H1 (cell line): Measurements from ENCODE around the gene RAB1B. TPM values are rescaled to one million over a fixed set of nuclear protein-coding genes. Genes with fewer than 3 reads are reported as not detected.

Source experiments
- CTCF ChIA-PET: fragments of 300-600 bp; sonication (Branson Sonifier 250); formaldehyde crosslinking; loops from one replicate; lab custom pipeline; 2021; ENCODE audit not compliant: partially characterized antibody; lab: Charles Lee
- POLR2A ChIA-PET: fragments of 300-600 bp; sonication (Branson Sonifier 250); formaldehyde crosslinking; loops from one replicate; lab custom pipeline; 2021; ENCODE audit warnings: inconsistent platforms; ENCODE audit not compliant: partially characterized antibody; lab: Charles Lee
- DNase-seq, 2 experiments: peaks; one replicate each; pipeline versions ENCODE4 v3.0.0 to v3.0.0-alpha.2; 2010 to 2022; ENCODE audit warnings: low spot score in 2 of 2, low read depth in 1 of 2, mixed read lengths in 1 of 2
- FAIRE-seq: peaks from 2 replicates; lab custom pipeline; 2011; peaks lifted over from hg19 to GRCh38; lab: Jason Lieb, UNC
- H2AFZ ChIP-seq: 2 replicates; pipeline ENCODE4 v1.8.1; 2012; ENCODE audit warnings: low read length, inconsistent platforms
- H2AK5ac ChIP-seq: 2 replicates; pipeline ENCODE4 v1.6.1; 2013; ENCODE audit warnings: low read depth, low read length
- H2BK120ac ChIP-seq: replicated peaks from 2 replicates; pipeline ENCODE3; 2013; ENCODE audit warnings: low read depth, low read length, inconsistent platforms
- H2BK12ac ChIP-seq: 2 replicates; pipeline ENCODE4 v1.6.1; 2013; ENCODE audit warnings: low read depth, low read length
- H2BK15ac ChIP-seq: 2 replicates; pipeline ENCODE4 v1.6.1; 2013; ENCODE audit warnings: low read length
- H2BK20ac ChIP-seq: 2 replicates; pipeline ENCODE4 v1.6.1; 2013; ENCODE audit warnings: low read length
- H2BK5ac ChIP-seq: 2 replicates; pipeline ENCODE4 v1.6.1; 2013; ENCODE audit warnings: low read depth, low read length
- H3K14ac ChIP-seq: 2 replicates; pipeline ENCODE4 v1.6.1; 2013; ENCODE audit warnings: inconsistent platforms; ENCODE audit not compliant: insufficient read length
- H3K18ac ChIP-seq: 2 replicates; pipeline ENCODE4 v1.6.1; 2013; ENCODE audit warnings: low read length; ENCODE audit errors: extremely low read depth
- H3K23ac ChIP-seq: 2 replicates; pipeline ENCODE4 v1.6.1; 2013; ENCODE audit warnings: inconsistent platforms; ENCODE audit not compliant: insufficient read length
- H3K23me2 ChIP-seq: 2 replicates; pipeline ENCODE4 v1.6.1; 2013; ENCODE audit warnings: low read depth, low read length
- H3K27ac ChIP-seq: 2 replicates; pipeline ENCODE4 v1.6.1; 2011; ENCODE audit warnings: low read depth, low read length, inconsistent platforms
- H3K27me3 ChIP-seq, 4 experiments: replicated peaks in 1 of 4; 1 replicate in 1 of 4; 2 replicates in 3 of 4; pipeline versions ENCODE4 v1.6.1 to v1.8.1; 2011 to 2013; ENCODE audit warnings: low read length in 3 of 4, mild to moderate bottlenecking in 3 of 4, inconsistent platforms in 2 of 4, mixed read lengths in 2 of 4, moderate library complexity in 1 of 4; ENCODE audit not compliant: control insufficient read depth in 3 of 4, insufficient read depth in 3 of 4; ENCODE audit errors: extremely low read depth in 1 of 4
- H3K36me3 ChIP-seq, 4 experiments: 2 replicates each; pipeline versions ENCODE4 v1.6.1 to v1.8.1; 2011 to 2013; ENCODE audit warnings: mild to moderate bottlenecking in 4 of 4, low read length in 3 of 4, moderate library complexity in 2 of 4, control low read depth in 1 of 4, inconsistent platforms in 1 of 4; ENCODE audit not compliant: insufficient read depth in 4 of 4, control insufficient read depth in 2 of 4
- H3K4ac ChIP-seq: replicated peaks from 2 replicates; pipeline ENCODE3; 2013; ENCODE audit warnings: low read length, low read depth, mixed read lengths, inconsistent platforms; ENCODE audit not compliant: insufficient read length
- H3K4me1 ChIP-seq, 4 experiments: replicated peaks in 1 of 4; 1 replicate in 1 of 4; 2 replicates in 3 of 4; pipeline versions ENCODE4 v1.6.1 to v1.8.1; 2011 to 2013; ENCODE audit warnings: low read length in 3 of 4, inconsistent platforms in 2 of 4, mixed read lengths in 1 of 4; ENCODE audit not compliant: insufficient read depth in 4 of 4, control insufficient read depth in 3 of 4
- H3K4me2 ChIP-seq, 2 experiments: 2 replicates each; pipeline versions ENCODE4 v1.6.1 to v1.8.1; 2011 to 2013; ENCODE audit warnings: low read depth in 2 of 2, low read length in 2 of 2, control low read depth in 1 of 2, inconsistent platforms in 1 of 2, mild to moderate bottlenecking in 1 of 2; ENCODE audit not compliant: insufficient read depth in 1 of 2
- H3K4me3 ChIP-seq, 4 experiments: fragments of 200-600, 300-600 bp in 1 of 4; sonication (generic), shearing (Covaris generic), sonication (Bioruptor Twin) in 1 of 4; 2 replicates each; pipeline versions ENCODE4 v1.5.1 to v1.8.1; 2011 to 2016; ENCODE audit warnings: low read length in 4 of 4, low read depth in 3 of 4, control low read depth in 2 of 4, inconsistent platforms in 2 of 4, mild to moderate bottlenecking in 2 of 4, mixed read lengths in 1 of 4, moderate library complexity in 1 of 4; ENCODE audit not compliant: insufficient read depth in 2 of 4; ENCODE audit errors: extremely low read depth in 1 of 4
- H3K56ac ChIP-seq: replicated peaks from 2 replicates; pipeline ENCODE3; 2013; ENCODE audit warnings: low read depth, mild to moderate bottlenecking, mixed read lengths, low read length, inconsistent platforms; ENCODE audit not compliant: insufficient read length
- H3K79me1 ChIP-seq: 2 replicates; pipeline ENCODE4 v1.6.1; 2013; ENCODE audit warnings: low read depth, low read length, control low read depth
- H3K79me2 ChIP-seq, 2 experiments: 2 replicates each; pipeline versions ENCODE4 v1.6.1 to v1.8.1; 2012 to 2013; ENCODE audit warnings: low read length in 2 of 2, mild to moderate bottlenecking in 2 of 2, inconsistent platforms in 1 of 2; ENCODE audit not compliant: insufficient read depth in 2 of 2, control insufficient read depth in 1 of 2
- H3K9ac ChIP-seq, 4 experiments: replicated peaks in 1 of 4; 1 replicate in 1 of 4; 2 replicates in 3 of 4; pipeline versions ENCODE4 v1.6.1 to v1.8.1; 2011 to 2013; ENCODE audit warnings: low read depth in 3 of 4, low read length in 3 of 4, control low read depth in 2 of 4, mild to moderate bottlenecking in 2 of 4, moderate library complexity in 2 of 4, inconsistent platforms in 1 of 4; ENCODE audit errors: extremely low read depth in 1 of 4
- H3K9me3 ChIP-seq, 2 experiments: 2 replicates each; pipeline versions ENCODE4 v1.6.1 to v1.8.1; 2012 to 2013; ENCODE audit warnings: mild to moderate bottlenecking in 2 of 2, moderate library complexity in 2 of 2, control low read depth in 1 of 2, inconsistent platforms in 1 of 2, low read depth in 1 of 2, low read length in 1 of 2, mixed read lengths in 1 of 2; ENCODE audit not compliant: insufficient read depth in 2 of 2
- H4K20me1 ChIP-seq, 2 experiments: replicated peaks in 1 of 2; 2 replicates each; pipeline versions ENCODE3 to v1.8.1; 2011 to 2013; ENCODE audit warnings: inconsistent platforms in 2 of 2, low read length in 2 of 2, mild to moderate bottlenecking in 1 of 2; ENCODE audit not compliant: insufficient read depth in 2 of 2, control insufficient read depth in 1 of 2
- H4K5ac ChIP-seq: 2 replicates; pipeline ENCODE4 v1.6.1; 2013; ENCODE audit warnings: low read length, low read depth, mixed read lengths, inconsistent platforms; ENCODE audit not compliant: insufficient read length
- H4K8ac ChIP-seq: 2 replicates; pipeline ENCODE4 v1.8.0; 2013; ENCODE audit warnings: mild to moderate bottlenecking, moderate library complexity, low read length, inconsistent platforms; ENCODE audit not compliant: insufficient read depth; ENCODE audit errors: extremely low read depth
- H4K91ac ChIP-seq: replicated peaks from 2 replicates; pipeline ENCODE3; 2013; ENCODE audit warnings: low read length, mixed read lengths, inconsistent platforms; ENCODE audit not compliant: insufficient read length
- SP4 ChIP-seq: IDR thresholded peaks from 2 replicates; pipeline ENCODE4 v1.6.1; 2012; ENCODE audit warnings: low read length, inconsistent platforms
- TAF1 ChIP-seq: IDR thresholded peaks from 2 replicates; pipeline ENCODE4 v1.6.1; 2011; ENCODE audit warnings: mild to moderate bottlenecking, low read depth, low read length
- WGBS, 2 experiments: shearing (Covaris generic) in 1 of 2; methylation state at CpG; one replicate each; pipeline versions ENCODE4 v1.1.6 to v1.1.7; 2013 to 2015; ENCODE audit warnings: low lambda C conversion rate in 2 of 2, mixed read lengths in 2 of 2, inconsistent platforms in 1 of 2, low coverage in 1 of 2, missing lambda C conversion rate in 1 of 2; ENCODE audit not compliant: insufficient replicate concordance in 2 of 2, insufficient coverage in 1 of 2, insufficient read length in 1 of 2; ENCODE audit errors: extremely low coverage in 1 of 2, missing lambda C conversion rate in 1 of 2; 5-methylcytosine and 5-hydroxymethylcytosine counted together
- polyA plus RNA-seq, 7 experiments: library from polyadenylated mRNA; depleted of rRNA in 3 of 7; stranded (reverse) in 5 of 7; unstranded in 2 of 7; fragments of >200 nt in 5 of 7; fragments of 200-250 nt in 2 of 7; gene quantifications; 1 replicate in 5 of 7; 2 replicates in 1 of 7; 4 replicates in 1 of 7; pipeline versions ENCODE4 v1.2.1 to v1.2.3, GENCODE V29; 2011 to 2013; ENCODE audit warnings: missing spikeins in 2 of 7, mixed read lengths in 2 of 7
- total RNA-seq: library from RNA; stranded (reverse); fragmentation: NEBNext Ultra II Directional; extraction: Animal tissue kit (Norgen Biotek cat#: 25700); gene quantifications from 2 replicates; pipeline ENCODE4 v1.2.1, GENCODE V29; 2021

Gene RAB1B
- total and polyA plus RNA-seq, 2 of the 8 experiments (the other 6 are each of a cell fraction or from before 2014, with no cell fraction given): 100 to 217 TPM

DNA sequence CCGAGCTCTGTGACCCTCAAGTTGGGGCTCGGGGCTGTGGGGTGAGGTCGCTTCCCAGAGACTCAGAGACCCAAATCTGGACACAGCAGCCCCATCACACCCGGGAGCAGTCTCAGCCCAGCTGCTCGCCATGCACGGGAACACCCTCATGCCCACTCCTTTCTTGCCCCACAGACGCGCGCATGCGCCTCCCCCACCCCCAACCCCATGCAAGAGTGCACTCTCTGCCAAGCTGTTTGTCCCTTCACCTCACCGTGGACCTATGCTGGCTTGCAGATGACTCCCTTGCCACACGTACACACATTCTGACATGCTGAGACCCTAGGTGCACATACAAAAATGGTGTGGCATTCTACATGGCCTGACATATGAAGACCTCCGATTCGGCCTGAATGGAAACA is 48.9 kb downstream of the RAB1B start:
- Histone ChIP-seq H3K4ac (peak overlapping the region; percentile 3), H2BK5ac (peak overlapping the region; percentile 85; the same call in 1 of the 2 replicates), H2AFZ (no peak overlapping the region), H3K14ac (no peak overlapping the region), H3K18ac (peak overlapping the region; percentile 72), H4K5ac (peak overlapping the region; percentile 5), H4K91ac (peak overlapping the region; percentile 91), H3K9ac (peak overlapping the region in 2 of 4 experiments; percentile 22 to 39; a peak in 3 of 7 replicates), H4K8ac (peak overlapping the region; percentile 71), H3K56ac (no peak overlapping the region), H2AK5ac (peak overlapping the region; percentile 89; the same call in 1 of the 2 replicates), H3K79me1 (no peaks in the 10 kb centered on the region), H3K9me3 (no peaks in the 10 kb centered on the region), H2BK120ac (peak overlapping the region; percentile 78), H2BK15ac (no peak overlapping the region), H3K36me3 (no peaks in the 10 kb centered on the region), H3K4me2 (peak overlapping the region; percentile 43 to 69), H2BK20ac (peak overlapping the region; percentile 77), H3K4me1 (peaks cover 9 to 28% (median 19%) of the 10 kb centered on the region in 4 experiments), H3K23ac (no peak overlapping the region), H2BK12ac (peak overlapping the region; percentile 92), H3K23me2 (peaks cover 7% of the 10 kb centered on the region), H3K27me3 (peaks cover 0 to 5% (median 0%) of the 10 kb centered on the region in 4 experiments; a peak in 3 of 7 replicates), H3K27ac (peak overlapping the region; percentile 32; the same call in 1 of the 2 replicates), H4K20me1 (no peaks in the 10 kb centered on the region), H3K79me2 (no peaks in the 10 kb centered on the region), H3K4me3 (peak overlapping the region in 1 of 4 experiments; percentile 40; a peak in 1 of 8 replicates)
- ChIA-PET CTCF (interaction anchor here (0.6 to 11.7 kb wide), 16 partner anchors 9 to 1295 kb away, joined by 3 to 242 read pairs (median 4); partner anchors contain the start of gene RIN1), POLR2A (interaction anchor here (0.8 to 3.5 kb wide), 13 partner anchors 9 to 121 kb away, joined by 3 to 19 read pairs (median 7); partner anchors contain the start of genes BRMS1, MRPL11, RIN1 and YIF1A)
- TF ChIP-seq TAF1: 0 out of 2 replicates have a peak, but pooled peaks have one; percentile 3
- no peak for TF ChIP-seq SP4
- DNase-seq: no peak
- WGBS, 2 experiments: 27% methylated on average over 11 of the region's 14 CpGs; no CpG with 5 or more reads in 1 of the 2 experiments
- FAIRE-seq: peak; percentile 24
